ENCODE measurements around the gene DCAF17.
"Not testable (repeated sequence)": the region's sequence is repeated elsewhere in the genome, so short reads cannot be mapped to it uniquely, and the experiment has no call there.

The DCAF17 gene

GRCh38 chr2:171490577-171490976 is 56.6 kb downstream of the DCAF17 start:
- DNase-seq (ENCODE audit: low read depth) = no peak
- H3K4me3 ChIP-seq (ENCODE audit: low read depth, low read length) = no peak overlapping the region
- no peak for TF ChIP-seq CTCF (IDR thresholded peaks at IDR 0.05; ENCODE audit: low read depth, low read length, missing control alignments)

DNA sequence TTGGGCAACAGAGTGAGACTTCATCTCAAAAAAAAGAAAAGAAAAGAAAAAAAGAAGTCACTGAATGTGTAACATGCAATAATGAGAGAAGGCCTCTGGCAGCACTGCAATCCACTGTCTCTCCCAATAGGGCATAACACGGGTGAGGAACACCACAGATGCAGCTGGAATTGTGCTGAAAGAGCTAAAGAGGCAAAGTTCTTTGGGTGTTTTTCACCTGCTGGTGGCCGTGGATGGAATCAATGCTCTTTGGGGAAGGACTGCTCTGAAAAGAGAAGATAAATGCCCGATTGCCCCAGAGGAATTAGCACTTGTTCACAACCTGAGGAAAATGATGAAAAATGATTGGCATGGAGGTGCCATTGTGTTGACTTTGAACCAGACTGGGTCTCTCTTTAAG is 57.3 kb downstream of the DCAF17 start:
- no peak for TF ChIP-seq CTCF (IDR thresholded peaks at IDR 0.05; ENCODE audit: low read depth, low read length, missing control alignments)

DNA sequence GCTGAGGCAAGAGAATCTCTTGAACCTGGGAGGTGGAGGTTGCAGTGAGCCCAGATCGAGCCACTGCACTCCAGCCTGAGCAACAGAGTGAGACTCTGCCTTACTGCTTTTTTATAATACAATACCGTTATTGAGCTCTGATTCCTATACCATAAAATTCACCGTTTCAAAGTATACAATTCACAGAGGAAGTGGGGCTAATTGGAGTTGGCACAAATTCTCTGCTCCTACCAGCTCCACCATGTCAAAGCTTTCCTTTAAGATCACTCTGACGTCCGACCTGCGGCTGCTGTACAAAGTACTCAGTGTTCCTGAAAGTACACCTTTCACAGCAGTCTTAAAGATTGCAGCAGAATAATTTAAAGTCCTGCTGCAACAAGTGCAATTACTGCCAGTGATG is 58.6 kb downstream of the DCAF17 start:
- no peak overlapping the region for H3K4me3 ChIP-seq (ENCODE audit: low read depth, low read length)
- DNase-seq (ENCODE audit: low read depth) = no peak
- no peak for TF ChIP-seq CTCF (IDR thresholded peaks at IDR 0.05; ENCODE audit: low read depth, low read length, missing control alignments)

More for the DNA sequence above, 57.3 kb downstream of the DCAF17 start:
- no peak for DNase-seq (ENCODE audit: low read depth)
- no peak overlapping the region for H3K4me3 ChIP-seq (ENCODE audit: low read depth, low read length)

GRCh38 chr2:171497664-171498063 is 63.6 kb downstream of the DCAF17 start:
- DNase-seq (ENCODE audit: low read depth); H3K4me3 ChIP-seq (ENCODE audit: low read depth, low read length): not testable (repeated sequence)

DNA sequence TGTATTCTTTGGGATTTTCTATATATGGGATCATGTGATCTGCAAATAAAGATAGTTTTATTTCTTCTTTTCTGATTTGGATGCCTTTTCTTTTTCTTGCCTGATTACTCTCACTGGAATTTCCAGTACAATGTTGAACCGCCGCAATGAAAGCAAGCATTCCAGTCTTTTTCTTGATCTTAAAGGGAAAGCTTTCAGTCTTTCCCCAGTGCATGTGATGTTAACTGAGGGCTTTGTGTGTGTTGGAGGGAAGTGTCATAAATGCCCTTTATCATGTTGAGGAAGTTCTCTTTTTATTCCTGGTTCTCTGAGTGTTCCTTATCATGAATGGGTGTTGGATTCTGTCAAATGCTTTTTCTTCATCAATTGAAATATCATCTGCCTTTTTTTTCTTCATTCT is 71.3 kb downstream of the DCAF17 start:
- no peak for DNase-seq (ENCODE audit: low read depth)
- no peak for TF ChIP-seq CTCF (IDR thresholded peaks at IDR 0.05; ENCODE audit: low read depth, low read length, missing control alignments)
- no peak overlapping the region for H3K4me3 ChIP-seq (ENCODE audit: low read depth, low read length)

DNA sequence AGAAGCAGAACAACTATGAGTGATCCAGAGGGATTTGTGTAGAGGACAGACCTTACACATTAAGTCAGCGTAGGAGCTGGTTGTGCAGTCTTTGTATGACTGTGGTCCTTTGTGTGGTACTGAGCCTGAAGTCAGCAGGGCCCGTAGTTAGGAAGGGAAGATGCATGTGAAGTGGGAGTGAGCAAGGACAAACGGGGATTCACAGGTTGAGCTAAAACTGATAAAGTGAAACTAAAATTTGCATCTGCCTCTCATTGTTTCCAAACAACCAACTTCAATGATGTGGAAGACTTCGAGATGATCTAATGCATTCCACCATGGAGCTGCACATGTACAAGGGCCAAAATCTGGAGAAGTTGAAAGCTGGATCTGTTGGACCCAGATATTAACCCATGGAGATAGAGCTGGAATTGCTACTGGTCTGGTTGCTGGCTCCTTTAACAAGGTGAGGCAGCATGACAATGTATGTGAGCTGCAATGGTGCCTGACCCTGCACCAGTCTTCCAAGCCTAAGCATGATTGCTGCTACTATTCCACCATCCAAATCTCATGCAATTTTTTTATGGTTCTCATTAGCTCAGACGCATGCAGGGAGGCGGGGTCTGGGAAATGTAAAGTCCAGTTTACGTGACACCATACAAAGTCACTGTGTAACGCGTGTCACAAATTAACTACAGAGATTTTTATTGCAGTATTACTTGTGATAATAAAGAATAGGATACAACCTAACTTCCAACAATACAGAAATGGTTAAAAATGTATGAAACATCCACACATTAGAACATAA is 76.1 kb downstream of the DCAF17 start:
- peak; percentile 64 for DNase-seq (ENCODE audit: low read depth)
- H3K4me3 ChIP-seq (ENCODE audit: low read depth, low read length) = no peak overlapping the region
- no peak for TF ChIP-seq CTCF (IDR thresholded peaks at IDR 0.05; ENCODE audit: low read depth, low read length, missing control alignments)

- DNase-seq (ENCODE audit: low read depth) = no peak
- no peak overlapping the region for H3K4me3 ChIP-seq (ENCODE audit: low read depth, low read length)
- TF ChIP-seq CTCF (IDR thresholded peaks at IDR 0.05; ENCODE audit: low read depth, low read length, missing control alignments) = no peak
Observed at GRCh38 chr2:171512014-171512413, 78.0 kb downstream of the DCAF17 start.

Data from GM12864 (cell line).